Measurements from ENCODE around the gene MLLT1. TPM values are rescaled to one million over a fixed set of nuclear protein-coding genes. Genes with fewer than 3 reads are reported as not detected.

The MLLT1 gene
- total RNA-seq, 1 experiment from 2014 or later = 54.9 TPM

DNA sequence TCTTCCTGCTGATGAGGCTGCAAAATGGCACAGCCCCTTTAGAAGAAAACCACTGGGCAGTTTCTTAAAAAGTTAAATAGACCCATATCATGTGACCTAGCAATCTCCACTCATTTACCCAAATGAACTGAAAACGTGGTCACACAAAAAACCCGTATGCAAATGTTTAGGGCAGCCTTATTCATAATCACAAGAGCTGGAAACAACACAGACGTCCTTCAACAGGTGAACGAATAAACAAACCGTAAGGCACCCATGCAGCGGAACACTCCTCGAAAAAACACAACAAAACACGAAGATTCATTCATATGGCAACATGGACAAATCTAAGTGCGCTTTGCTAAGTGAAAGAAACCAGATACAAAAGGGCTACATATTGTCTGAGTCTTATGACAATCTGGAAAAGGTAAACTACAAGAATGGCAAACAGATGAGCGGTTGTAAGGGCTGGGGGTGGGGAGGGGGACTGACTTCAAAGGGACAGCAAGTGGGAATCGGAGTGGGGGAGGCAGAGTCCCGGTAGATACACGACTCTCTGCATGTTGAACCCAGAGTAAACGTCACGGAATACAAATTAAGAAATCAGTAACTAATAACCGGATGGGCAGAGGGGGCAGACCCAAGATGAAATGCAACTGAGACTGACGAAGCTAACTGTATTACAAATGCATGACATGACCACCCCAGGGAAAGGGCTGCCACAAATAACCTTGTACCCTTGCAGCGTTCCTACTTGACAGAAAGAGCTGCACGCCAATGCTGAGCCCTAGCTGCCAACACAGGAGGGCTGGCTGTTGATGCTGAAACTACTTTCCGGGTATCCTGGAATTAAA is 33.4 kb downstream of the MLLT1 start:
- H2AK5ac ChIP-seq (ENCODE audit: insufficient read length, low read length) = no peak overlapping the region
- H3K23ac ChIP-seq (ENCODE audit: insufficient read length, low read depth, low read length) = no peak overlapping the region
- Mint-ChIP-seq H3K36me3 (ENCODE audit: insufficient read depth in 1 of 3, low read depth in 3 of 3) (peaks cover 33 to 38% (median 37%) of the 10 kb centered on the region in 3 experiments), H3K27me3 (ENCODE audit: low read depth) (no peaks in the 10 kb centered on the region), H3K4me3 (no peak overlapping the region), H3K4me1 (peaks cover 13 to 14% of the 10 kb centered on the region in 2 experiments), H3K27ac (no peak overlapping the region; a peak in 1 of 7 replicates), H3K9me3 (peaks cover 17% of the 10 kb centered on the region in 2 experiments; a peak in 4 of 5 replicates)
- H3K9me3 ChIP-seq (ENCODE audit: control insufficient read depth, low read depth, low read length) = peaks cover 4% of the 10 kb centered on the region
- no peak overlapping the region for H2BK5ac ChIP-seq (ENCODE audit: insufficient read length, low read length)
- no peak overlapping the region for H3K4ac ChIP-seq (ENCODE audit: low read depth, low read length)
- H3K27me3 ChIP-seq (ENCODE audit: insufficient read depth, low read length) = no peaks in the 10 kb centered on the region
- no peaks in the 10 kb centered on the region for H3K23me2 ChIP-seq (ENCODE audit: insufficient read length, low read depth, low read length, poor library complexity, severe bottlenecking)
- no peak overlapping the region for H2BK12ac ChIP-seq (ENCODE audit: insufficient read length, low read depth, low read length)
- no peak overlapping the region for H4K5ac ChIP-seq (ENCODE audit: insufficient read length, low read depth, low read length)
- H3K79me2 ChIP-seq (ENCODE audit: insufficient read depth, low read length) = peaks cover 4% of the 10 kb centered on the region; the same call in 1 of the 2 replicates
- TF ChIP-seq, protein P1, sequence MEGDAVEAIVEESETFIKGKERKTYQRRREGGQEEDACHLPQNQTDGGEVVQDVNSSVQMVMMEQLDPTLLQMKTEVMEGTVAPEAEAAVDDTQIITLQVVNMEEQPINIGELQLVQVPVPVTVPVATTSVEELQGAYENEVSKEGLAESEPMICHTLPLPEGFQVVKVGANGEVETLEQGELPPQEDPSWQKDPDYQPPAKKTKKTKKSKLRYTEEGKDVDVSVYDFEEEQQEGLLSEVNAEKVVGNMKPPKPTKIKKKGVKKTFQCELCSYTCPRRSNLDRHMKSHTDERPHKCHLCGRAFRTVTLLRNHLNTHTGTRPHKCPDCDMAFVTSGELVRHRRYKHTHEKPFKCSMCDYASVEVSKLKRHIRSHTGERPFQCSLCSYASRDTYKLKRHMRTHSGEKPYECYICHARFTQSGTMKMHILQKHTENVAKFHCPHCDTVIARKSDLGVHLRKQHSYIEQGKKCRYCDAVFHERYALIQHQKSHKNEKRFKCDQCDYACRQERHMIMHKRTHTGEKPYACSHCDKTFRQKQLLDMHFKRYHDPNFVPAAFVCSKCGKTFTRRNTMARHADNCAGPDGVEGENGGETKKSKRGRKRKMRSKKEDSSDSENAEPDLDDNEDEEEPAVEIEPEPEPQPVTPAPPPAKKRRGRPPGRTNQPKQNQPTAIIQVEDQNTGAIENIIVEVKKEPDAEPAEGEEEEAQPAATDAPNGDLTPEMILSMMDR (conservative IDR thresholded peaks at IDR 0.05) = no peak
- no peak overlapping the region for H3K4me2 ChIP-seq (ENCODE audit: insufficient read depth, insufficient read length, low read length)
- H3K9ac ChIP-seq (ENCODE audit: extremely low read depth, insufficient read length, low read length) = no peak overlapping the region
- no peak overlapping the region for H2BK20ac ChIP-seq (ENCODE audit: low read depth, low read length, poor library complexity, severe bottlenecking)
- H4K91ac ChIP-seq (ENCODE audit: insufficient read length, low read depth, low read length) = no peak overlapping the region
- no peak for DNase-seq
- no CpG with 5 or more reads among the region's 20 CpGs for WGBS (ENCODE audit: extremely low coverage, insufficient read length, low lambda C conversion rate)
- no peak overlapping the region for H3K18ac ChIP-seq (ENCODE audit: insufficient read length, low read depth, low read length)
- H4K20me1 ChIP-seq (ENCODE audit: control insufficient read depth, insufficient read depth, insufficient read length) = no peaks in the 10 kb centered on the region
- H3T11ph ChIP-seq (ENCODE audit: low read length) = no peak overlapping the region
- no peak overlapping the region for H2AFZ ChIP-seq (ENCODE audit: low read length)
- no peak overlapping the region for H2BK120ac ChIP-seq (ENCODE audit: low read depth, low read length, poor library complexity, severe bottlenecking)
- H3K14ac ChIP-seq (ENCODE audit: insufficient read depth, low read length) = no peak overlapping the region
- H3K4me1 ChIP-seq (ENCODE audit: insufficient read depth, low read length) = 0 out of 2 replicates have a peak, but pooled peaks cover 2% of the 10 kb centered on the region
- no peak overlapping the region for H3K27ac ChIP-seq (ENCODE audit: insufficient read length, low read depth, low read length)
- H4K8ac ChIP-seq (replicated peaks; ENCODE audit: insufficient read length, low read depth, low read length) = no peak overlapping the region
- H2BK15ac ChIP-seq (ENCODE audit: low read depth, low read length) = no peak overlapping the region
- H3K56ac ChIP-seq (ENCODE audit: insufficient read length, low read depth, low read length) = no peak overlapping the region
- peaks cover 4% of the 10 kb centered on the region for H3K79me1 ChIP-seq (ENCODE audit: insufficient read depth, low read depth, low read length, poor library complexity, severe bottlenecking)
